ENCODE data around the gene PALD1. TPM values are rescaled to one million over a fixed set of nuclear protein-coding genes. Genes with fewer than 3 reads are reported as not detected.
A peak's percentile ranks its signal among the peaks of the same experiment; 100 is the strongest.
"Not testable (repeated sequence)": the region's sequence is repeated elsewhere in the genome, so short reads cannot be mapped to it uniquely, and the experiment has no call there.

PALD1 gene
- total RNA-seq, 3 donors from 2014 or later (not counting 1 experiment from before 2014, with no cell fraction given), result 0.21 TPM; not detected in 2

- Mint-ChIP-seq H3K4me1 (peaks cover 61 to 80% of the 10 kb centered on the region in 2 donors), H3K4me3 (peak overlapping the region; percentile 70), H3K27me3 (ENCODE audit: low read depth in 2 of 2) (no peaks in the 10 kb centered on the region), H3K36me3 (no peaks in the 10 kb centered on the region), H3K9me3 (no peaks in the 10 kb centered on the region), H3K27ac (peak overlapping the region; percentile 95 to 97)
- DNase-seq, result no peak
- H3K4me3 ChIP-seq (ENCODE audit: low read length), result no peak overlapping the region
- no peak for TF ChIP-seq CTCF (IDR thresholded peaks at IDR 0.05)
- 91% methylated on average over 1 of the region's 2 CpGs for WGBS (ENCODE audit: insufficient coverage)
- peaks cover 67% of the 10 kb centered on the region for H3K4me1 ChIP-seq (ENCODE audit: control insufficient read depth, insufficient read depth, low read length)
- peaks cover 12% of the 10 kb centered on the region for H3K36me3 ChIP-seq (ENCODE audit: control insufficient read depth, insufficient read depth, low read length)
- no peak for ATAC-seq
- H3K27me3 ChIP-seq (ENCODE audit: control insufficient read depth, insufficient read depth, low read length), result no peaks in the 10 kb centered on the region
- intact Hi-C loops (cut with micrococcal nuclease), result no loop called here
- no peak overlapping the region for H3K27ac ChIP-seq (ENCODE audit: low read length)
- no peaks in the 10 kb centered on the region for H3K9me3 ChIP-seq (ENCODE audit: control insufficient read depth, insufficient read depth, low read length)
These were observed 126.6 kb downstream of the PALD1 start for GRCh38 chr10:70605161-70605560.

GRCh38 chr10:70607936-70608335 is 129.4 kb downstream of the PALD1 start:
- peak overlapping the region; percentile 91 for H3K27ac ChIP-seq (ENCODE audit: low read length)

GRCh38 chr10:70613941-70614340 is 135.4 kb downstream of the PALD1 start:
- peaks cover 69% of the 10 kb centered on the region for H3K4me1 ChIP-seq (ENCODE audit: control insufficient read depth, insufficient read depth, low read length)

More at GRCh38 chr10:70607936-70608335, 129.4 kb downstream of the PALD1 start:
- H3K4me3 ChIP-seq (ENCODE audit: low read length), result no peak overlapping the region
- H3K4me1 ChIP-seq (ENCODE audit: control insufficient read depth, insufficient read depth, low read length), result peaks cover 69% of the 10 kb centered on the region
- H3K9me3 Mint-ChIP-seq, result peaks cover 2% of the 10 kb centered on the region in 2 donors
- no peaks in the 10 kb centered on the region for H3K9me3 ChIP-seq (ENCODE audit: control insufficient read depth, insufficient read depth, low read length)
- peak overlapping the region; percentile 95 to 97 for H3K27ac Mint-ChIP-seq
- H3K4me1 Mint-ChIP-seq, result peaks cover 74 to 78% of the 10 kb centered on the region in 2 donors
- intact Hi-C loops (cut with micrococcal nuclease), result no loop called here
- no peak for TF ChIP-seq CTCF (IDR thresholded peaks at IDR 0.05)
- 57% methylated on average over 4 of the region's 4 CpGs for WGBS (ENCODE audit: insufficient coverage)
- H3K36me3 Mint-ChIP-seq, result no peaks in the 10 kb centered on the region
- no peak for ATAC-seq
- no peaks in the 10 kb centered on the region for H3K36me3 ChIP-seq (ENCODE audit: control insufficient read depth, insufficient read depth, low read length)
- no peaks in the 10 kb centered on the region for H3K27me3 Mint-ChIP-seq (ENCODE audit: low read depth in 2 of 2)
- peak overlapping the region; percentile 49 for H3K4me3 Mint-ChIP-seq
- H3K27me3 ChIP-seq (ENCODE audit: control insufficient read depth, insufficient read depth, low read length), result no peaks in the 10 kb centered on the region
- no peak for DNase-seq

GRCh38 chr10:70614364-70614763 is 135.8 kb downstream of the PALD1 start:
- not testable (repeated sequence) for H3K27me3 Mint-ChIP-seq (ENCODE audit: low read depth in 2 of 2); H3K4me3 ChIP-seq (ENCODE audit: low read length); H3K27me3 ChIP-seq (ENCODE audit: control insufficient read depth, insufficient read depth, low read length); H3K27ac ChIP-seq (ENCODE audit: low read length); H3K4me3 Mint-ChIP-seq; H3K36me3 ChIP-seq (ENCODE audit: control insufficient read depth, insufficient read depth, low read length); H3K36me3 Mint-ChIP-seq; DNase-seq; H3K9me3 ChIP-seq (ENCODE audit: control insufficient read depth, insufficient read depth, low read length); H3K9me3 Mint-ChIP-seq; ATAC-seq
- H3K4me1 ChIP-seq (ENCODE audit: control insufficient read depth, insufficient read depth, low read length), result peaks cover 65% of the 10 kb centered on the region
- 90% methylated on average over 3 of the region's 3 CpGs for WGBS (ENCODE audit: insufficient coverage)
- Mint-ChIP-seq H3K27ac (peak overlapping the region; percentile 89 to 97), H3K4me1 (peaks cover 91 to 93% of the 10 kb centered on the region in 2 donors)
- intact Hi-C loops (cut with micrococcal nuclease), result loop anchor here (10.0 kb wide), 1 partner anchor 450 kb away; no protein-coding TSS in a partner anchor

More at GRCh38 chr10:70613941-70614340, 135.4 kb downstream of the PALD1 start:
- Mint-ChIP-seq H3K4me1 (peaks cover 88 to 90% of the 10 kb centered on the region in 2 donors), H3K9me3 (peaks cover 2% of the 10 kb centered on the region in 2 donors), H3K4me3 (peak overlapping the region; percentile 29), H3K27ac (peak overlapping the region; percentile 70 to 97), H3K36me3 (no peaks in the 10 kb centered on the region), H3K27me3 (ENCODE audit: low read depth in 2 of 2) (no peaks in the 10 kb centered on the region)
- intact Hi-C loops (cut with micrococcal nuclease), result loop anchor here (10.0 kb wide), 1 partner anchor 449 kb away; no protein-coding TSS in a partner anchor
- Histone ChIP-seq H3K27ac (ENCODE audit: low read length) (no peak overlapping the region), H3K36me3 (ENCODE audit: control insufficient read depth, insufficient read depth, low read length) (no peaks in the 10 kb centered on the region), H3K9me3 (ENCODE audit: control insufficient read depth, insufficient read depth, low read length) (no peaks in the 10 kb centered on the region), H3K27me3 (ENCODE audit: control insufficient read depth, insufficient read depth, low read length) (no peaks in the 10 kb centered on the region), H3K4me3 (ENCODE audit: low read length) (no peak overlapping the region)
- DNase-seq (peak in 1 of 2 donors; percentile 25), ATAC-seq (no peak)
- no peak for TF ChIP-seq CTCF (IDR thresholded peaks at IDR 0.05)
- 58% methylated on average over 2 of the region's 2 CpGs for WGBS (ENCODE audit: insufficient coverage)

Measured in natural killer cell (primary cell).